Measurements from ENCODE around the gene RCAN1. TPM values are rescaled to one million over a fixed set of nuclear protein-coding genes. Genes with fewer than 3 reads are reported as not detected.

The RCAN1 gene
- total and polyA plus RNA-seq, 9 of the 15 experiments (the other 6 are each of a cell fraction or from before 2014, with no cell fraction given): 4.4 to 16.5 (median 12.3) TPM

GRCh38 chr21:34509151-34509550 is 105.8 kb downstream of the RCAN1 start (continued):
- peak; percentile 59 for TF ChIP-seq CTCFL (IDR thresholded peaks at IDR 0.05; ENCODE audit: borderline replicate concordance, insufficient read depth, low read depth, low read length, poor library complexity, severe bottlenecking)
- TF ChIP-seq CBFA2T2 (conservative IDR thresholded peaks at IDR 0.05): no peak
- no peak for TF ChIP-seq ASH1L (IDR thresholded peaks at IDR 0.05; ENCODE audit: borderline replicate concordance, low read depth, partially characterized antibody)
- TF ChIP-seq COPS2 (conservative IDR thresholded peaks at IDR 0.05): no peak
- TF ChIP-seq SMARCA4 (IDR thresholded peaks at IDR 0.05): no peak
- TF ChIP-seq ATF7 (IDR thresholded peaks at IDR 0.05): no peak
- no peak for TF ChIP-seq ZNF407 (IDR thresholded peaks at IDR 0.05; ENCODE audit: low read depth)
- TF ChIP-seq PKNOX1 (IDR thresholded peaks at IDR 0.05): no peak
- no peak for TF ChIP-seq TAF15 (IDR thresholded peaks at IDR 0.05; ENCODE audit: low read depth, low read length)
- TF ChIP-seq MAX (CRISPR knock-in tag; IDR thresholded peaks at IDR 0.05): peak; percentile 56
- TF ChIP-seq ZNF398 (CRISPR knock-in tag; IDR thresholded peaks at IDR 0.05): no peak
- TF ChIP-seq SRF (CRISPR knock-in tag; IDR thresholded peaks at IDR 0.05): no peak
- TF ChIP-seq RAD21 (CRISPR knock-in tag; conservative IDR thresholded peaks at IDR 0.05 in 1 of 2, IDR thresholded peaks at IDR 0.05 in 1 of 2): peak; percentile 12 to 44; a peak in 2 of 4 replicates
- no peak for TF ChIP-seq SAFB (IDR thresholded peaks at IDR 0.05; ENCODE audit: borderline replicate concordance, low read depth, low read length)
- no peak for TF ChIP-seq NRF1 (conservative IDR thresholded peaks at IDR 0.05 in 1 of 2, IDR thresholded peaks at IDR 0.05 in 1 of 2)
